Esophagus squamous epithelium (tissue), 5 donors: ENCODE measurements around the gene NPFFR2. TPM values are rescaled to one million over a fixed set of nuclear protein-coding genes. Genes with fewer than 3 reads are reported as not detected.

Experiments
- DNase-seq: peaks from one replicate; lab custom pipeline; 2025; lab: John Stamatoyannopoulos, UW
- H3K27ac ChIP-seq, 4 donors: fragments of 200-600 bp; sonication (generic); one replicate each; pipeline ENCODE4 v1.5.1; 2016 to 2019; ENCODE audit warnings: mild to moderate bottlenecking in 1 of 4
- H3K27me3 ChIP-seq, 4 donors: fragments of 200-600 bp; sonication (generic); 1 replicate in 3 of 4; 2 replicates in 1 of 4; pipeline versions ENCODE4 v1.5.1 to v1.6.0; 2017 to 2021; ENCODE audit warnings: antibody characterized with exemption in 1 of 4
- H3K36me3 ChIP-seq, 3 donors: fragments of 200-600 bp; sonication (generic); one replicate each; pipeline ENCODE4 v1.5.1; 2016 to 2019
- H3K4me1 ChIP-seq, 3 donors: fragments of 200-600 bp; sonication (generic); one replicate each; pipeline ENCODE4 v1.5.1; 2017 to 2019
- H3K4me3 ChIP-seq, 4 donors: fragments of 200-600 bp; sonication (generic); 1 replicate in 3 of 4; 2 replicates in 1 of 4; pipeline ENCODE4 v1.5.1; 2016 to 2019; ENCODE audit warnings: mild to moderate bottlenecking in 2 of 4, moderate library complexity in 1 of 4
- H3K9me3 ChIP-seq, 3 donors: fragments of 200-600 bp; sonication (generic); one replicate each; pipeline ENCODE4 v1.5.1; 2016 to 2019
- CTCF ChIP-seq, 6 experiments: fragments of 450-650 bp in 4 of 6; fragments of 200-600 bp in 2 of 6; sonication (generic) in 2 of 6; IDR thresholded peaks; one replicate each; pipeline ENCODE4 v1.5.1; 2016 to 2019; ENCODE audit warnings: antibody characterized with exemption in 6 of 6, mild to moderate bottlenecking in 4 of 6, moderate library complexity in 4 of 6
- POLR2A ChIP-seq, 4 donors: fragments of 450-650 bp; IDR thresholded peaks; one replicate each; pipeline ENCODE4 v1.6.1; 2017; ENCODE audit warnings: antibody characterized with exemption in 4 of 4, mild to moderate bottlenecking in 4 of 4, moderate library complexity in 3 of 4
- WGBS, 2 donors: methylation state at CpG; one replicate each; pipeline ENCODE4 v1.1.5; 2018; 5-methylcytosine and 5-hydroxymethylcytosine counted together
- intact Hi-C: fragments of 100-400 bp; cut with DNase I; formaldehyde crosslinking; loops from one replicate; pipeline ENCODE4 v1.15.0; 2022
- total RNA-seq, 4 donors: library from RNA; depleted of rRNA; stranded (reverse); fragments of >200 nt; gene quantifications; one replicate each; pipeline ENCODE4 v1.1.0, GENCODE V29; 2016
- donor health status: DM: yes; HTN: yes; CAD: no.

Gene NPFFR2
- not detected for total RNA-seq

- intact Hi-C loops = no loop called here
- peak within 1 kb of the TSS in 2 of 4 donors; percentile 16 to 29 for H3K4me3 ChIP-seq
- no peak for DNase-seq
These were observed at the start of gene NPFFR2 for GRCh38 chr4:72031868-72032608. Gene NPFFR2 (plus strand): TSS chr4:72032000. CDS start chr4:72128592, 96,592 bp downstream.

DNA sequence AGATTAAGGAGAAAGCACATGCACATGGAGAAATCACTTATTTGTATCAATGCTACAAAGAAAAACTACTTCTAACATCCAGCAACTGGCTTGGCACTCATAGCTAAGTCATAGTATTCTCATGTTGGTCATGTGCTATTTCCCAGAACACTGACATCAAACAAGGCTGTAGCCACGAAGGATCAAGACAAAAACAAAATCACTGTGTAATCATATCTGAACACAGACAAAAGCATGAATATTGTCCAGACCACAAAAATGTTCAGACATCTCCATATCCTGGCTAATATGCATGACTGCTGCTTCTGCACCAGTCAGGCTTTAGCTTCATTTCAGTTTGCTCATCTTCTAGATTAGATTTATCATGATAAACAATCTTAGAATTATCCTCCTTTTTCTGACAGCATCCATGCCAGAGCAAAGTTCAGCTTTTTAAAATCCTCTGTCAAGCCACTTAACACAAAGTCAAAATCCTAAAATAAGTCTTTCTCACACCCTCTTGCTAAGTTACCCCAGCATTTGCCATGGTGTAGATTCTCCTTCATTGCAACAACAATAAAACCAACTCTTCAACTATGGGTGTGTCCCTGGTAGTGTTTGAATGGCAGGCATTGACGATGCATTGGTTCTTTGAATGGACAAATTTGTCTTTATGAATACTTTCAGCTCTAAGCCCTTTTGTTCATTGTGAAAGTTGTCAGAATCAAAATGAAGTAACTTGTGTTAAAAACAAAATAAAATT is 39.1 kb upstream of the NPFFR2 start:
- no peak for DNase-seq
- Histone ChIP-seq H3K27me3 (no peaks in the 10 kb centered on the region), H3K4me3 (no peak overlapping the region), H3K4me1 (no peaks in the 10 kb centered on the region), H3K9me3 (peaks cover 0 to 9% (median 0%) of the 10 kb centered on the region in 3 donors), H3K27ac (no peak overlapping the region), H3K36me3 (no peaks in the 10 kb centered on the region)
- intact Hi-C loops = no loop called here
- TF ChIP-seq POLR2A (IDR thresholded peaks at IDR 0.05) (no peak), CTCF (IDR thresholded peaks at IDR 0.05) (no peak)
- WGBS, 2 donors = 25 to 39% methylated on average over 2 of the region's 2 CpGs

More at GRCh38 chr4:72031868-72032608, at the start of gene NPFFR2:
- peaks cover 0 to 6% (median 0%) of the 10 kb centered on the region in 3 donors for H3K4me1 ChIP-seq
- TF ChIP-seq POLR2A (IDR thresholded peaks at IDR 0.05) (no peak), CTCF (IDR thresholded peaks at IDR 0.05) (no peak)
- peaks cover 0 to 22% (median 0%) of the 10 kb centered on the region in 4 donors for H3K27me3 ChIP-seq
- H3K36me3 ChIP-seq = no peaks in the 10 kb centered on the region
- no peaks in the 10 kb centered on the region for H3K9me3 ChIP-seq
- no peak within 1 kb of the TSS for H3K27ac ChIP-seq
- WGBS, 2 donors = 26 to 28% methylated on average over 17 to 23 of the region's 36 CpGs

DNA sequence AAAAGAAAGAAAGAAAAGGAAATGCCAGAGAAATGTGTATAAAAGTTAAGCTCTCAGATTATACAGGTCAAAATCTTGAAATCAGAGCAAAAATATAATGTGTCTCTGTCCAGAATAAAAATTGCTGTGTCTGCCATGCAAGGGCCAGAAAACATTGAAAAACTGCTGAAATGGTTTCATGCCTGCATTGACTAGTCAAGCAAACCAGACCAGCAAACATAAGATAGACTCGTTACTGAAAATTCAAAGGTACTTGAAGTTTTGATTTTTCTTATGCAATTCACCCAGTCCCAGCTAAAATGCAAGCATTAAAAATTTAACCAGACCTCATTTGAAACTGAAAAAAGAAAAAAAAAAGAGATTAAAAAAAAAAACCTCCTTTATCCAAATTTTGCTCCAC is 37.2 kb upstream of the NPFFR2 start:
- no peaks in the 10 kb centered on the region for H3K36me3 ChIP-seq
- no peak overlapping the region for H3K27ac ChIP-seq
- TF ChIP-seq POLR2A (IDR thresholded peaks at IDR 0.05) (no peak), CTCF (IDR thresholded peaks at IDR 0.05) (no peak)
- no peaks in the 10 kb centered on the region for H3K27me3 ChIP-seq
- H3K4me1 ChIP-seq = no peaks in the 10 kb centered on the region
- no peak overlapping the region for H3K4me3 ChIP-seq
- no peak for DNase-seq
- intact Hi-C loops = no loop called here
- peaks cover 0 to 9% (median 0%) of the 10 kb centered on the region in 3 donors for H3K9me3 ChIP-seq
- 30 to 38% methylated on average over 1 of the region's 1 CpG for WGBS, 2 donors

DNA sequence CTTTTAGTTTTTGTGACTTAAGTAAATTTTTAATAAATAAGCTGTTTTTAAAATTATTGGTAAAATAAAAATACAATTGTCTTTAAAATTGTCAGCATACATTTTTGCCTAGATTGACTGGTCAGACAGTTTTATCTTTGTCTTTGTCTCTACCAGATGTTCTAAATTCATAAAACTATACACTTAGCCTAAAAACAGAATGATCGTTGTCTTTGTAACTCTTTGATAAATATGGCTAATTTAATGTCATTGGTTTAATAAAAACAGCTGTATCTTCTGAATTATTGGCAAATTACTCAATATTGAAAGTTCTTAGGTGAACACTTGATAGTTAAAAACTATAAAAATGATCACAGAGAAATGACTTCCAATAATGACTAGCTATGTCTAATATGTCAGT is 36.5 kb upstream of the NPFFR2 start:
- Histone ChIP-seq H3K9me3 (peaks cover 0 to 9% (median 0%) of the 10 kb centered on the region in 3 donors), H3K27me3 (no peaks in the 10 kb centered on the region), H3K36me3 (no peaks in the 10 kb centered on the region), H3K4me1 (no peaks in the 10 kb centered on the region), H3K27ac (no peak overlapping the region), H3K4me3 (no peak overlapping the region)
- 76 to 82% methylated on average over 1 of the region's 1 CpG for WGBS, 2 donors
- intact Hi-C loops = no loop called here
- no peak for TF ChIP-seq CTCF (IDR thresholded peaks at IDR 0.05)
- no peak for TF ChIP-seq POLR2A (IDR thresholded peaks at IDR 0.05)
- no peak for DNase-seq

DNA sequence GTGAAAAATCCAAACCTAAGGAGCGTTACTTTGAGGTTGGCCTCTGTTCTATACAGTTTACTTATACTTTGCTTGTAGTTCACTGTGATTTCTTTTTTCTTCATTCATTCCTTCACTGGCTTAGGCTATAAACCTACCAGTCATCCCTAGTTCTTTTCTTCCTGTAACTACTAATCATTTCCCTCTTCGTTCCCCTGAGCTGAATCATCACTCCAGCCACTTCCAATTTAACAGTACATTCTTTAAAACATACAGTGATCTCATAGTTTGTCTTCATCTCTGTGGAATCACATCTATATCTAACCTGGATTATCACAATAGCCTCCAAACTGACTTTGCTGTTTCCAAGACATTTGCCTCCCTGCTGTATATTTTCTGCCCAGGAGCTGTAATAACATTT is 25.2 kb upstream of the NPFFR2 start:
- Histone ChIP-seq H3K9me3 (no peaks in the 10 kb centered on the region), H3K4me1 (no peaks in the 10 kb centered on the region), H3K27ac (no peak overlapping the region), H3K4me3 (no peak overlapping the region), H3K36me3 (no peaks in the 10 kb centered on the region), H3K27me3 (no peaks in the 10 kb centered on the region)
- DNase-seq = no peak
- intact Hi-C loops = no loop called here
- 54 to 61% methylated on average over 2 of the region's 2 CpGs for WGBS, 2 donors
- TF ChIP-seq POLR2A (IDR thresholded peaks at IDR 0.05) = no peak
- TF ChIP-seq CTCF (IDR thresholded peaks at IDR 0.05) = no peak
